ENCODE measurements around the gene LBR.

Gene LBR

DNA sequence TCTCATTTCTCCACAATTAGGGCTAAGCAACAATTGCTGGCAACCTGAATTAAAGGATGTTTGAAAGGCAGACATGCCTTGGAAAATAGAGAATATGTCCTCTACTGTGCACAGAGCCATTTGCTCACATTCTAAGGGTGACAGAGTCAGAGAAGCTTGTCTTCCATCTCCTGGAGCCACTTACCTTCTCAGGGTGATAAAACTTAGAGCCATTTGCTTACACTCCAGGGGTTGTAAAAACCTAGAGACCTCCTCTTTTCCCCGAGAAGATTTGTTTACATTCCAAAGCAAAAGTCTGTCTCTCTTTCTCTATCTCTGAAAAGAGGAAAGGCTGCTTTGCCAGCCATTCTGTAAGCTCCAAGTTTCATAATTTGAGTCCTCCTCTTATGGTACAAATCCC is 61.3 kb downstream of the LBR start:
- no peak for DNase-seq

DNA sequence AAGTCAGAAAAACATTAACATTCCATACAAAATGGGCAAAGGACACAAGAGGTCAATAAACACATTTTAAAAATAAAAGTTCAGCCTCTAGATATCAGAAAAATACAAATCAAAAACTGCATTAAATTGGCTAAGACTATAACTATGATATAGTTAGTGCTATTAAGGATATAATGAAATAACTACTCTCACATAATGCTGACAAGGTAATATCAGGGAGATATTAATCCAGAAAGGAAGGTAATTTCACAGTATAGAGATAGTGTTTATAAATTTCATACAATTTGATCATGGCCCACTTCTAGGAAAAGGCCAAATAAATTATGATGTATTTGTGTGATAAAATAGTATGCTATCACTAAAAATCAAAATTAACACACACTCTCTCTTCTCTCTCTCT is 61.8 kb downstream of the LBR start:
- no peak for DNase-seq

DNA sequence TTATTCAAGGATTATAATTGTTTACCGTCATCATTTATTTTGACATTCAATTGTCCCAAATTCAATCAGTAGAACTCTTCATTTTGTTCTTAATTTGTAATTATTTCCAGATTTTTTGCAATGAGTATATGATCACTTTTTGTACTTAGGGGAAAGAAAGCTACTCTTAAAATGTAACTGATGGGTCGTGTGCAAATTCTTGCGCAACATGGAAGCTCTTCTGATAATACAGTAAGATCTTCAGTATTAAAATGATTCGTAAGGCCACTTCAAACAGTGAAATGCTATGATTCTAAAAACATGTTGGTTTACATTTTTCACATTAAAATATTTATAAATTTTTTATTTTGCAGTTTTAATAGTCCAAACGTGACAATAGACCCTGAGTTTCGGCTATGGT is 63.4 kb downstream of the LBR start:
- no peak for DNase-seq

- no peak for DNase-seq
Observed at GRCh38 chr1:225362805-225363204, 65.0 kb downstream of the LBR start.

GRCh38 chr1:225361176-225361575 is 66.7 kb downstream of the LBR start:
- no peak for DNase-seq

DNA sequence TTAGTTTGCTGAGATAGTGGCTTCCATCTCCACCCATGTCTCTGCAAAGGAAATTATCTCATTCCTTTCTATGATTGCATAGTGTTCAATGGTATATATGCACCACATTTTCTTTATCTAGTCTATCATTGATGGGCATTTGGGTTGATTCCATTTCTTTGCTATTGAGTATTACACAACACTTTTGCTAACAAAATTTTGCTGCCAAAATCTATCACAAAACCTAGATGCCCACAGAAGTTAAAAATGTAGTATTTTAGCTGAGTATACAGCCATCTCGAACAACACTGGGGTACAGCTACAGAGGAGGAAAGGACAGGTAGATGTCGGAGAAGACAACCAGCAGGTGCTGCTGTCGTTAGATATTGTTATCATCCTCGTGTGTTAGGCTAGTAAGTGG is 67.7 kb downstream of the LBR start:
- no peak for DNase-seq

- no peak for DNase-seq
Observed at GRCh38 chr1:225355863-225356262, 72.0 kb downstream of the LBR start.

DNA sequence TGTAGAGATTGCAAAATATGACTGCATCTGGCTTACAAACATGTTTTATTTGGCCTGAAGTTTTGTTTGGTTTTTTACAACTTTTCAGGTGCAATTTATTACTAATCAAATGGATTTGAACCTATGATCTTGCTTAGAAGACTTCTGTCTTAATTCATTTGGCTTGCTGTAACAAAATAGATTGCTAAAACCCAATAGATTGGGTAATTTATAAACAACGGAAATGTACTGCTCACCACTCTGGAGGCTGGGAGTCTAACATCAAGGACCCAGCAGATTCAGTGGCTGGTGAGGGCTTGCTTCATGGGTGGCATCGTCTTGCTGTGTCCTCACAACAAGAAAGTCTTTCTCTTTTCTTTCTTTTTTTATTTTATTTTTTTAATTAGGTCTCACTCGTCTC is 72.9 kb downstream of the LBR start:
- DNase-seq = no peak
